H1 (cell line): ENCODE measurements around the gene TMEM17. TPM values are rescaled to one million over a fixed set of nuclear protein-coding genes. Genes with fewer than 3 reads are reported as not detected.
"Not testable (repeated sequence)": the region's sequence is repeated elsewhere in the genome, so short reads cannot be mapped to it uniquely, and the experiment has no call there.

Source experiments
- CTCF ChIA-PET: fragments of 300-600 bp; sonication (Branson Sonifier 250); formaldehyde crosslinking; loops from one replicate; lab custom pipeline; 2021; ENCODE audit not compliant: partially characterized antibody; lab: Charles Lee
- POLR2A ChIA-PET: fragments of 300-600 bp; sonication (Branson Sonifier 250); formaldehyde crosslinking; loops from one replicate; lab custom pipeline; 2021; ENCODE audit warnings: inconsistent platforms; ENCODE audit not compliant: partially characterized antibody; lab: Charles Lee
- DNase-seq, 2 experiments: peaks; one replicate each; pipeline versions ENCODE4 v3.0.0 to v3.0.0-alpha.2; 2010 to 2022; ENCODE audit warnings: low spot score in 2 of 2, low read depth in 1 of 2, mixed read lengths in 1 of 2
- FAIRE-seq: peaks from 2 replicates; lab custom pipeline; 2011; peaks lifted over from hg19 to GRCh38; lab: Jason Lieb, UNC
- H2AFZ ChIP-seq: 2 replicates; pipeline ENCODE4 v1.8.1; 2012; ENCODE audit warnings: low read length, inconsistent platforms
- H2AK5ac ChIP-seq: 2 replicates; pipeline ENCODE4 v1.6.1; 2013; ENCODE audit warnings: low read depth, low read length
- H2BK120ac ChIP-seq: replicated peaks from 2 replicates; pipeline ENCODE3; 2013; ENCODE audit warnings: low read depth, low read length, inconsistent platforms
- H2BK12ac ChIP-seq: 2 replicates; pipeline ENCODE4 v1.6.1; 2013; ENCODE audit warnings: low read depth, low read length
- H2BK15ac ChIP-seq: 2 replicates; pipeline ENCODE4 v1.6.1; 2013; ENCODE audit warnings: low read length
- H2BK20ac ChIP-seq: 2 replicates; pipeline ENCODE4 v1.6.1; 2013; ENCODE audit warnings: low read length
- H2BK5ac ChIP-seq: 2 replicates; pipeline ENCODE4 v1.6.1; 2013; ENCODE audit warnings: low read depth, low read length
- H3K14ac ChIP-seq: 2 replicates; pipeline ENCODE4 v1.6.1; 2013; ENCODE audit warnings: inconsistent platforms; ENCODE audit not compliant: insufficient read length
- H3K18ac ChIP-seq: 2 replicates; pipeline ENCODE4 v1.6.1; 2013; ENCODE audit warnings: low read length; ENCODE audit errors: extremely low read depth
- H3K23ac ChIP-seq: 2 replicates; pipeline ENCODE4 v1.6.1; 2013; ENCODE audit warnings: inconsistent platforms; ENCODE audit not compliant: insufficient read length
- H3K23me2 ChIP-seq: 2 replicates; pipeline ENCODE4 v1.6.1; 2013; ENCODE audit warnings: low read depth, low read length
- H3K27ac ChIP-seq: 2 replicates; pipeline ENCODE4 v1.6.1; 2011; ENCODE audit warnings: low read depth, low read length, inconsistent platforms
- H3K27me3 ChIP-seq, 4 experiments: replicated peaks in 1 of 4; 1 replicate in 1 of 4; 2 replicates in 3 of 4; pipeline versions ENCODE4 v1.6.1 to v1.8.1; 2011 to 2013; ENCODE audit warnings: low read length in 3 of 4, mild to moderate bottlenecking in 3 of 4, inconsistent platforms in 2 of 4, mixed read lengths in 2 of 4, moderate library complexity in 1 of 4; ENCODE audit not compliant: control insufficient read depth in 3 of 4, insufficient read depth in 3 of 4; ENCODE audit errors: extremely low read depth in 1 of 4
- H3K36me3 ChIP-seq, 4 experiments: 2 replicates each; pipeline versions ENCODE4 v1.6.1 to v1.8.1; 2011 to 2013; ENCODE audit warnings: mild to moderate bottlenecking in 4 of 4, low read length in 3 of 4, moderate library complexity in 2 of 4, control low read depth in 1 of 4, inconsistent platforms in 1 of 4; ENCODE audit not compliant: insufficient read depth in 4 of 4, control insufficient read depth in 2 of 4
- H3K4ac ChIP-seq: replicated peaks from 2 replicates; pipeline ENCODE3; 2013; ENCODE audit warnings: low read length, low read depth, mixed read lengths, inconsistent platforms; ENCODE audit not compliant: insufficient read length
- H3K4me1 ChIP-seq, 4 experiments: replicated peaks in 1 of 4; 1 replicate in 1 of 4; 2 replicates in 3 of 4; pipeline versions ENCODE4 v1.6.1 to v1.8.1; 2011 to 2013; ENCODE audit warnings: low read length in 3 of 4, inconsistent platforms in 2 of 4, mixed read lengths in 1 of 4; ENCODE audit not compliant: insufficient read depth in 4 of 4, control insufficient read depth in 3 of 4
- H3K4me2 ChIP-seq, 2 experiments: 2 replicates each; pipeline versions ENCODE4 v1.6.1 to v1.8.1; 2011 to 2013; ENCODE audit warnings: low read depth in 2 of 2, low read length in 2 of 2, control low read depth in 1 of 2, inconsistent platforms in 1 of 2, mild to moderate bottlenecking in 1 of 2; ENCODE audit not compliant: insufficient read depth in 1 of 2
- H3K4me3 ChIP-seq, 4 experiments: fragments of 200-600, 300-600 bp in 1 of 4; sonication (generic), shearing (Covaris generic), sonication (Bioruptor Twin) in 1 of 4; 2 replicates each; pipeline versions ENCODE4 v1.5.1 to v1.8.1; 2011 to 2016; ENCODE audit warnings: low read length in 4 of 4, low read depth in 3 of 4, control low read depth in 2 of 4, inconsistent platforms in 2 of 4, mild to moderate bottlenecking in 2 of 4, mixed read lengths in 1 of 4, moderate library complexity in 1 of 4; ENCODE audit not compliant: insufficient read depth in 2 of 4; ENCODE audit errors: extremely low read depth in 1 of 4
- H3K56ac ChIP-seq: replicated peaks from 2 replicates; pipeline ENCODE3; 2013; ENCODE audit warnings: low read depth, mild to moderate bottlenecking, mixed read lengths, low read length, inconsistent platforms; ENCODE audit not compliant: insufficient read length
- H3K79me1 ChIP-seq: 2 replicates; pipeline ENCODE4 v1.6.1; 2013; ENCODE audit warnings: low read depth, low read length, control low read depth
- H3K79me2 ChIP-seq, 2 experiments: 2 replicates each; pipeline versions ENCODE4 v1.6.1 to v1.8.1; 2012 to 2013; ENCODE audit warnings: low read length in 2 of 2, mild to moderate bottlenecking in 2 of 2, inconsistent platforms in 1 of 2; ENCODE audit not compliant: insufficient read depth in 2 of 2, control insufficient read depth in 1 of 2
- H3K9ac ChIP-seq, 4 experiments: replicated peaks in 1 of 4; 1 replicate in 1 of 4; 2 replicates in 3 of 4; pipeline versions ENCODE4 v1.6.1 to v1.8.1; 2011 to 2013; ENCODE audit warnings: low read depth in 3 of 4, low read length in 3 of 4, control low read depth in 2 of 4, mild to moderate bottlenecking in 2 of 4, moderate library complexity in 2 of 4, inconsistent platforms in 1 of 4; ENCODE audit errors: extremely low read depth in 1 of 4
- H3K9me3 ChIP-seq, 2 experiments: 2 replicates each; pipeline versions ENCODE4 v1.6.1 to v1.8.1; 2012 to 2013; ENCODE audit warnings: mild to moderate bottlenecking in 2 of 2, moderate library complexity in 2 of 2, control low read depth in 1 of 2, inconsistent platforms in 1 of 2, low read depth in 1 of 2, low read length in 1 of 2, mixed read lengths in 1 of 2; ENCODE audit not compliant: insufficient read depth in 2 of 2
- H4K20me1 ChIP-seq, 2 experiments: replicated peaks in 1 of 2; 2 replicates each; pipeline versions ENCODE3 to v1.8.1; 2011 to 2013; ENCODE audit warnings: inconsistent platforms in 2 of 2, low read length in 2 of 2, mild to moderate bottlenecking in 1 of 2; ENCODE audit not compliant: insufficient read depth in 2 of 2, control insufficient read depth in 1 of 2
- H4K5ac ChIP-seq: 2 replicates; pipeline ENCODE4 v1.6.1; 2013; ENCODE audit warnings: low read length, low read depth, mixed read lengths, inconsistent platforms; ENCODE audit not compliant: insufficient read length
- H4K8ac ChIP-seq: 2 replicates; pipeline ENCODE4 v1.8.0; 2013; ENCODE audit warnings: mild to moderate bottlenecking, moderate library complexity, low read length, inconsistent platforms; ENCODE audit not compliant: insufficient read depth; ENCODE audit errors: extremely low read depth
- H4K91ac ChIP-seq: replicated peaks from 2 replicates; pipeline ENCODE3; 2013; ENCODE audit warnings: low read length, mixed read lengths, inconsistent platforms; ENCODE audit not compliant: insufficient read length
- WGBS, 2 experiments: shearing (Covaris generic) in 1 of 2; methylation state at CpG; one replicate each; pipeline versions ENCODE4 v1.1.6 to v1.1.7; 2013 to 2015; ENCODE audit warnings: low lambda C conversion rate in 2 of 2, mixed read lengths in 2 of 2, inconsistent platforms in 1 of 2, low coverage in 1 of 2, missing lambda C conversion rate in 1 of 2; ENCODE audit not compliant: insufficient replicate concordance in 2 of 2, insufficient coverage in 1 of 2, insufficient read length in 1 of 2; ENCODE audit errors: extremely low coverage in 1 of 2, missing lambda C conversion rate in 1 of 2; 5-methylcytosine and 5-hydroxymethylcytosine counted together
- polyA plus RNA-seq, 7 experiments: library from polyadenylated mRNA; depleted of rRNA in 3 of 7; stranded (reverse) in 5 of 7; unstranded in 2 of 7; fragments of >200 nt in 5 of 7; fragments of 200-250 nt in 2 of 7; gene quantifications; 1 replicate in 5 of 7; 2 replicates in 1 of 7; 4 replicates in 1 of 7; pipeline versions ENCODE4 v1.2.1 to v1.2.3, GENCODE V29; 2011 to 2013; ENCODE audit warnings: missing spikeins in 2 of 7, mixed read lengths in 2 of 7
- total RNA-seq: library from RNA; stranded (reverse); fragmentation: NEBNext Ultra II Directional; extraction: Animal tissue kit (Norgen Biotek cat#: 25700); gene quantifications from 2 replicates; pipeline ENCODE4 v1.2.1, GENCODE V29; 2021

TMEM17 gene
- total and polyA plus RNA-seq, 2 of the 8 experiments (the other 6 are each of a cell fraction or from before 2014, with no cell fraction given): 0.69 to 1.2 TPM

DNA sequence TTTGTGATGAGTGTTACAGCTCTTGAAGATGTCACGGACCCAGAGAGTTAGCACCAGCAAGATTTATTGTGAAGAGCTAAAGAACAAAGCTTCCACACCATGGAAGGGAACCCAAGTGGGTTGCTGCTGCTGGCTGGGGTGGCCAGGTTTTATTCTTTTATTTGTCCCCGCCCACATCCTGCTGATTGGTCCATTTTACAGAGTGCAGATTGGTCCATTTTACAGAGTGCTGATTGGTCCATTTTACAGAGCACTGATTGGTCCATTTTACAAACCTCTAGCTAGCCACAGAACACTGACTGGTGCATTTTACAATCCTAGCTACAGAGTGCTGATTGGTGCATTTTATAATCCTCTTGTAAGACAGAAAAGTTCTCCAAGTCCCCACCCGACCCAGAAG, 29.5 kb upstream of the TMEM17 start:
- H3K27ac ChIP-seq, H3K4me3 ChIP-seq, H2BK15ac ChIP-seq, H3K79me1 ChIP-seq, H2AK5ac ChIP-seq, DNase-seq, H3K36me3 ChIP-seq, H4K5ac ChIP-seq, H2BK12ac ChIP-seq, H3K18ac ChIP-seq, H2BK120ac ChIP-seq, H3K27me3 ChIP-seq, H2AFZ ChIP-seq, H2BK20ac ChIP-seq, H3K9me3 ChIP-seq, H3K23ac ChIP-seq, H3K23me2 ChIP-seq, H3K4me2 ChIP-seq, H4K91ac ChIP-seq, H3K14ac ChIP-seq, FAIRE-seq, H3K79me2 ChIP-seq, H3K4me1 ChIP-seq, H4K20me1 ChIP-seq, H3K4ac ChIP-seq, H3K9ac ChIP-seq, H4K8ac ChIP-seq, H3K56ac ChIP-seq, H2BK5ac ChIP-seq: not testable (repeated sequence)
- WGBS, 2 experiments: 87% methylated on average over 3 of the region's 3 CpGs; no CpG with 5 or more reads in 1 of the 2 experiments
- ChIA-PET CTCF (interaction anchor here (0.6 to 0.9 kb wide), 2 partner anchors 11 to 78 kb away, joined by 3 read pairs; no protein-coding TSS in a partner anchor), POLR2A (interaction anchor here (0.7 to 1.3 kb wide), 2 partner anchors 10 to 211 kb away, joined by 3 read pairs; no protein-coding TSS in a partner anchor)
